ENCODE measurements around the gene SLC16A10.
"Not testable (repeated sequence)": the region's sequence is repeated elsewhere in the genome, so short reads cannot be mapped to it uniquely, and the experiment has no call there.

The SLC16A10 gene

GRCh38 chr6:111122458-111123286 lies 35.4 kb downstream of the SLC16A10 start:
- TF ChIP-seq CTCF (IDR thresholded peaks at IDR 0.05; ENCODE audit: insufficient read depth, low read length, missing control alignments): no peak
- POLR2A ChIA-PET: no interaction called here
- DNase-seq (ENCODE audit: low read depth, low spot score): no peak
- CTCF ChIA-PET: no interaction called here
- H3K4me3 ChIP-seq (ENCODE audit: low read depth, low read length): no peak overlapping the region

- DNase-seq (ENCODE audit: low read depth, low spot score): no peak
- CTCF ChIA-PET: no interaction called here
- no peak overlapping the region for H3K4me3 ChIP-seq (ENCODE audit: low read depth, low read length)
- POLR2A ChIA-PET: no interaction called here
- no peak for TF ChIP-seq CTCF (IDR thresholded peaks at IDR 0.05; ENCODE audit: insufficient read depth, low read length, missing control alignments)
Observed at GRCh38 chr6:111124406-111124805, 37.1 kb downstream of the SLC16A10 start.

GRCh38 chr6:111129013-111129412 lies 41.7 kb downstream of the SLC16A10 start:
- POLR2A ChIA-PET: no interaction called here

GRCh38 chr6:111131018-111131417 lies 43.7 kb downstream of the SLC16A10 start:
- DNase-seq (ENCODE audit: low read depth, low spot score); POLR2A ChIA-PET; H3K4me3 ChIP-seq (ENCODE audit: low read depth, low read length); CTCF ChIA-PET: not testable (repeated sequence)

More at GRCh38 chr6:111129013-111129412, 41.7 kb downstream of the SLC16A10 start:
- no peak overlapping the region for H3K4me3 ChIP-seq (ENCODE audit: low read depth, low read length)
- no peak for DNase-seq (ENCODE audit: low read depth, low spot score)
- CTCF ChIA-PET: no interaction called here
- TF ChIP-seq CTCF (IDR thresholded peaks at IDR 0.05; ENCODE audit: insufficient read depth, low read length, missing control alignments): no peak

- DNase-seq (ENCODE audit: low read depth, low spot score); POLR2A ChIA-PET; H3K4me3 ChIP-seq (ENCODE audit: low read depth, low read length); CTCF ChIA-PET: not testable (repeated sequence)
Observed at GRCh38 chr6:111132669-111133068, 45.4 kb downstream of the SLC16A10 start.

- DNase-seq (ENCODE audit: low read depth, low spot score); POLR2A ChIA-PET; H3K4me3 ChIP-seq (ENCODE audit: low read depth, low read length); CTCF ChIA-PET: not testable (repeated sequence)
Observed at GRCh38 chr6:111134236-111134869, 47.0 kb downstream of the SLC16A10 start.

GRCh38 chr6:111137489-111138093 lies 50.3 kb downstream of the SLC16A10 start:
- POLR2A ChIA-PET; DNase-seq (ENCODE audit: low read depth, low spot score); CTCF ChIA-PET; H3K4me3 ChIP-seq (ENCODE audit: low read depth, low read length): not testable (repeated sequence)

GRCh38 chr6:111147440-111147839 lies 60.1 kb downstream of the SLC16A10 start:
- no peak for DNase-seq (ENCODE audit: low read depth, low spot score)
- ChIA-PET POLR2A (no interaction called here), CTCF (no interaction called here)
- no peak for TF ChIP-seq CTCF (IDR thresholded peaks at IDR 0.05; ENCODE audit: insufficient read depth, low read length, missing control alignments)
- no peak overlapping the region for H3K4me3 ChIP-seq (ENCODE audit: low read depth, low read length)
